Endothelial cell of umbilical vein (primary cell): Measurements from ENCODE around the gene ASB5. TPM values are rescaled to one million over a fixed set of nuclear protein-coding genes. Genes with fewer than 3 reads are reported as not detected.

ENCODE experiments used
- BruUV-seq: library from RNA; stranded (reverse); fragments of 400-500 nt; replicated peaks from 2 replicates; lab custom pipeline; 2021; lab: Mats Ljungman, UMichigan
- CTCF ChIA-PET: fragments of 300-600, 350-600 bp; sonication (Branson Sonifier 250); formaldehyde crosslinking; loops from one replicate; lab custom pipeline; 2021; ENCODE audit warnings: antibody characterized with exemption, inconsistent platforms; lab: Charles Lee
- POLR2A ChIA-PET: fragments of 300-600, 350-600 bp; sonication (Branson Sonifier 250); formaldehyde crosslinking; loops from one replicate; lab custom pipeline; 2021; ENCODE audit warnings: antibody characterized with exemption, inconsistent platforms; lab: Charles Lee
- DNase-seq: peaks from one replicate; pipeline ENCODE4 v3.0.0-alpha.2; 2011; ENCODE audit warnings: low read depth, low spot score
- FAIRE-seq: peaks from 2 replicates; lab custom pipeline; 2011; peaks lifted over from hg19 to GRCh38; lab: Jason Lieb, UNC
- H2AFZ ChIP-seq: 2 replicates; pipeline ENCODE4 v1.6.0; 2012; ENCODE audit warnings: low read depth, low read length, control low read depth, inconsistent platforms
- H3K27ac ChIP-seq: 2 replicates; pipeline ENCODE4 v1.5.1; 2011; ENCODE audit warnings: low read depth, mild to moderate bottlenecking, control low read depth, low read length, moderate library complexity; ENCODE audit not compliant: insufficient read depth
- H3K27me3 ChIP-seq, 2 experiments: 2 replicates each; pipeline versions ENCODE4 v1.6.0 to v1.6.1; 2011; ENCODE audit warnings: low read length in 2 of 2, mixed read lengths in 1 of 2; ENCODE audit not compliant: control insufficient read depth in 2 of 2, insufficient read depth in 2 of 2
- H3K36me3 ChIP-seq, 2 experiments: 2 replicates in 1 of 2; 3 replicates in 1 of 2; pipeline ENCODE4 v1.5.1; 2011; ENCODE audit warnings: low read length in 2 of 2, mild to moderate bottlenecking in 1 of 2, moderate library complexity in 1 of 2; ENCODE audit not compliant: control insufficient read depth in 2 of 2, insufficient read depth in 2 of 2; ENCODE audit errors: extremely low read depth in 1 of 2
- H3K4me1 ChIP-seq: 3 replicates; pipeline ENCODE4 v1.5.1; 2011; ENCODE audit warnings: mild to moderate bottlenecking, low read length; ENCODE audit not compliant: control insufficient read depth, insufficient read depth; ENCODE audit errors: extremely low read depth
- H3K4me2 ChIP-seq: 2 replicates; pipeline ENCODE4 v1.6.1; 2011; ENCODE audit warnings: low read length, control low read depth, mixed read lengths; ENCODE audit not compliant: insufficient read depth
- H3K4me3 ChIP-seq, 3 experiments: fragments of 200-600 bp in 1 of 3; sonication (generic), shearing (Covaris generic) in 1 of 3; replicated peaks in 1 of 3; 2 replicates each; pipeline ENCODE4 v1.5.1; 2011 to 2016; ENCODE audit warnings: control low read depth in 3 of 3, low read length in 3 of 3, mild to moderate bottlenecking in 2 of 3, inconsistent platforms in 1 of 3, low read depth in 1 of 3, moderate library complexity in 1 of 3; ENCODE audit not compliant: insufficient read depth in 1 of 3
- H3K79me2 ChIP-seq: 2 replicates; pipeline ENCODE4 v1.6.0; 2012; ENCODE audit warnings: low read length, inconsistent platforms; ENCODE audit not compliant: control insufficient read depth, insufficient read depth
- H3K9ac ChIP-seq: replicated peaks from 2 replicates; pipeline ENCODE3; 2011; ENCODE audit warnings: low read length, control low read depth; ENCODE audit not compliant: insufficient read depth; ENCODE audit errors: extremely low read depth
- H3K9me1 ChIP-seq: replicated peaks from 3 replicates; pipeline ENCODE4 v1.6.0; 2011; ENCODE audit warnings: mild to moderate bottlenecking, low read length; ENCODE audit not compliant: control insufficient read depth, insufficient read depth; ENCODE audit errors: extremely low read depth
- H3K9me3 ChIP-seq: replicated peaks from 2 replicates; pipeline ENCODE4 v1.5.1; 2012; ENCODE audit warnings: low read length, inconsistent platforms; ENCODE audit not compliant: control insufficient read depth, insufficient read depth
- H4K20me1 ChIP-seq: replicated peaks from 2 replicates; pipeline ENCODE3; 2011; ENCODE audit warnings: mild to moderate bottlenecking, low read length; ENCODE audit not compliant: control insufficient read depth, insufficient read depth; ENCODE audit errors: extremely low read depth
- CTCF ChIP-seq, 2 donors: IDR thresholded peaks; 1 replicate in 1 of 2; 2 replicates in 1 of 2; pipeline ENCODE4 v1.5.1; 2011; ENCODE audit warnings: low read length in 2 of 2, mild to moderate bottlenecking in 2 of 2, moderate library complexity in 2 of 2, control low read depth in 1 of 2, inconsistent platforms in 1 of 2, low read depth in 1 of 2; ENCODE audit not compliant: insufficient read depth in 1 of 2; ENCODE audit errors: extremely low read depth in 1 of 2
- EZH2 ChIP-seq: IDR thresholded peaks from 2 replicates; pipeline ENCODE4 v1.6.1; 2012; ENCODE audit warnings: borderline replicate concordance, low read depth, mild to moderate bottlenecking, moderate library complexity, low read length, inconsistent platforms; ENCODE audit not compliant: severe bottlenecking
- FOS ChIP-seq: IDR thresholded peaks from 2 replicates; pipeline ENCODE4 v1.6.1; 2011; ENCODE audit warnings: mild to moderate bottlenecking, low read length, moderate library complexity, borderline replicate concordance; ENCODE audit not compliant: insufficient read depth
- GATA2 ChIP-seq: IDR thresholded peaks from 2 replicates; pipeline ENCODE4 v1.7.0; 2011; ENCODE audit warnings: low read depth, mild to moderate bottlenecking, moderate library complexity, mixed read lengths, low read length; ENCODE audit not compliant: insufficient read length, insufficient read depth
- JUN ChIP-seq: IDR thresholded peaks from 2 replicates; pipeline ENCODE4 v1.6.1; 2011; ENCODE audit warnings: borderline replicate concordance, low read depth; ENCODE audit not compliant: insufficient read length, insufficient read depth
- MAX ChIP-seq: IDR thresholded peaks from 2 replicates; pipeline ENCODE4 v1.6.1; 2011; ENCODE audit not compliant: insufficient read depth, insufficient read length
- MYC ChIP-seq: IDR thresholded peaks from one replicate; pipeline ENCODE4 v1.6.1; 2011; ENCODE audit warnings: mild to moderate bottlenecking, low read depth, low read length
- POLR2A ChIP-seq: IDR thresholded peaks from 2 replicates; pipeline ENCODE4 v1.6.1; 2012; ENCODE audit warnings: low read depth, mild to moderate bottlenecking, control low read depth, low read length
- POLR2AphosphoS5 ChIP-seq: IDR thresholded peaks from 2 replicates; pipeline ENCODE4 v1.6.1; 2012; ENCODE audit warnings: low read depth, mild to moderate bottlenecking, control low read depth, low read length, moderate library complexity; ENCODE audit not compliant: insufficient read depth
- dilution Hi-C: fragments of 300-500 bp; cut with MboI; formaldehyde crosslinking; loops from one replicate; pipeline ENCODE4 v1.15.0; 2019; ENCODE audit warnings: low sequenced_read_pairs; ENCODE audit not compliant: extremely low pct_ligation_motif_present
- intact Hi-C: fragments of 100-400 bp; cut with micrococcal nuclease; formaldehyde crosslinking; loops from one replicate; pipeline ENCODE4 v1.10.0; 2022
- polyA plus RNA-seq, 4 experiments: library from polyadenylated mRNA; depleted of rRNA in 3 of 4; stranded (reverse) in 3 of 4; unstranded in 1 of 4; fragments of >200 nt; gene quantifications; 2 replicates each; pipeline versions ENCODE4 v1.2.1 to v1.2.3, GENCODE V29; 2011 to 2012; ENCODE audit warnings: missing spikeins in 1 of 4
- total RNA-seq: library from RNA; stranded (reverse); gene quantifications from 2 replicates; pipeline ENCODE4 v1.2.3, GENCODE V29; 2021

The ASB5 gene
- total and polyA plus RNA-seq, 2 donors (not counting 3 experiments of a cell fraction or from before 2014, with no cell fraction given): not detected

DNA sequence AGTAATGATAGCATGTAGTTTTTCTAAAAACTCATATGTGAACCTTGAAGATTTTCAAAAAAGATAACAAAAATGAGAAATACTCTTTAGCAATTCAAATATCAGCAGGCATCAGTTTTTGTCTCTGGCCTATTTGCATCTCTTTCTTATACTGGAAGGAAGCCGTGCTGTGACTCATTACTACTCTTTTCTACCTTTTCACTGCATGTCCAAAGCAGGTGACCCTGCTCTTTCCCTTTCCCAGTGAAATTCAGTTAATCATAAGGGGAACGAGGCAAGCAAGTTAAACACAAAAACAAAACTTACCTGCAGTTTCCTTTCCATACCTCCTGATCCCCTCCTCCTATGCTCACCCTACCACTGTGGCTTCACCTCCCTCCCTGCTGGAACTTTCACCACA is 83.0 kb downstream of the ASB5 start:
- H3K79me2 ChIP-seq: no peaks in the 10 kb centered on the region
- H3K36me3 ChIP-seq: no peaks in the 10 kb centered on the region
- no peak overlapping the region for H2AFZ ChIP-seq
- ChIA-PET CTCF (no interaction called here), POLR2A (no interaction called here)
- FAIRE-seq (no peak), DNase-seq (no peak)
- no TSS peak for BruUV-seq
- no peaks in the 10 kb centered on the region for H3K27me3 ChIP-seq
- H4K20me1 ChIP-seq: no peaks in the 10 kb centered on the region
- H3K27ac ChIP-seq: no peak overlapping the region
- H3K9me3 ChIP-seq: no peaks in the 10 kb centered on the region
- H3K4me1 ChIP-seq: no peaks in the 10 kb centered on the region
- no peak overlapping the region for H3K4me2 ChIP-seq
- intact Hi-C loops (no loop called here), dilution Hi-C loops (no loop called here)
- TF ChIP-seq POLR2A (no peak), EZH2 (no peak), FOS (no peak), GATA2 (no peak), POLR2AphosphoS5 (no peak), MAX (no peak), JUN (no peak), MYC (no peak), CTCF (IDR thresholded peaks at IDR 0.05; ENCODE audit: extremely low read depth in 1 of 2, insufficient read depth in 1 of 2, low read depth in 1 of 2, low read length in 2 of 2) (no peak)
- H3K4me3 ChIP-seq: no peak overlapping the region
- H3K9ac ChIP-seq: no peak overlapping the region
- H3K9me1 ChIP-seq: no peaks in the 10 kb centered on the region
